ENCODE results near the gene SOD3. TPM values are rescaled to one million over a fixed set of nuclear protein-coding genes. Genes with fewer than 3 reads are reported as not detected.

Gene SOD3
- total and polyA plus RNA-seq, 10 of the 15 experiments (the other 5 are each of a cell fraction or from before 2014, with no cell fraction given), result not detected

- Histone ChIP-seq H4K20me1 (ENCODE audit: control insufficient read depth, insufficient read depth) (no peaks in the 10 kb centered on the region), H3K4me3 (no peak overlapping the region), H3K9ac (ENCODE audit: control insufficient read depth, insufficient read depth, low read length) (no peak overlapping the region), H3K9me3 (replicated peaks; ENCODE audit: control insufficient read depth, insufficient read depth, low read length) (no peaks in the 10 kb centered on the region), H3K36me3 (ENCODE audit: control insufficient read depth in 2 of 2, insufficient read depth in 2 of 2, low read length in 1 of 2) (no peaks in the 10 kb centered on the region), H3K4me2 (ENCODE audit: control insufficient read depth, insufficient read depth) (no peak overlapping the region), H2AFZ (ENCODE audit: control insufficient read depth, low read depth, low read length) (no peak overlapping the region), H3K27me3 (replicated peaks in 1 of 2; ENCODE audit: control insufficient read depth in 2 of 2, insufficient read depth in 2 of 2, low read length in 1 of 2) (no peaks in the 10 kb centered on the region), H3K79me2 (ENCODE audit: control insufficient read depth, insufficient read depth, low read length) (no peaks in the 10 kb centered on the region), H3K27ac (ENCODE audit: control insufficient read depth, insufficient read depth) (no peak overlapping the region), H3K4me1 (ENCODE audit: control insufficient read depth, insufficient read depth, low read length) (no peaks in the 10 kb centered on the region)
- CTCF ChIA-PET, result no interaction called here
- DNase-seq (ENCODE audit: low read depth, low spot score) (no peak), FAIRE-seq (no peak), ATAC-seq (no peak)
- in situ Hi-C loops (cut with MboI), result no loop called here
- no TSS peak for BruUV-seq (replicated peaks)
- intact Hi-C loops (cut with micrococcal nuclease; ENCODE audit: unreplicated experiment), result no loop called here
- WGBS (ENCODE audit: insufficient coverage, insufficient replicate concordance, low lambda C conversion rate, missing lambda C conversion rate), result 75% methylated on average over 2 of the region's 2 CpGs
- POLR2A ChIA-PET, result no interaction called here
- SMC1A ChIA-PET (ENCODE audit: uncharacterized antibody, unreplicated experiment), result no interaction called here
- no peak for TF ChIP-seq NRF1 (conservative IDR thresholded peaks at IDR 0.05; ENCODE audit: low read depth, low read length)
- TF ChIP-seq HCFC1 (IDR thresholded peaks at IDR 0.05; ENCODE audit: low read length), result no peak
- no peak for TF ChIP-seq MEF2A (IDR thresholded peaks at IDR 0.05; ENCODE audit: insufficient read depth, low read depth, low read length)
- TF ChIP-seq CTCF (IDR thresholded peaks at IDR 0.05 in 2 of 3, conservative IDR thresholded peaks at IDR 0.05 in 1 of 3; ENCODE audit: control insufficient read depth in 2 of 3, extremely low read depth in 1 of 3, insufficient read depth in 1 of 3, low read depth in 3 of 3, low read length in 3 of 3), result no peak
- TF ChIP-seq CHD2 (IDR thresholded peaks at IDR 0.05; ENCODE audit: borderline replicate concordance, low read depth, low read length), result no peak
- no peak for TF ChIP-seq SREBF1 (IDR thresholded peaks at IDR 0.05; ENCODE audit: low read length)
- TF ChIP-seq SPI1 (IDR thresholded peaks at IDR 0.05; ENCODE audit: borderline replicate concordance, insufficient read depth, low read depth, low read length), result no peak
- TF ChIP-seq IRF4 (IDR thresholded peaks at IDR 0.05; ENCODE audit: low read depth, low read length), result no peak
- no peak for TF ChIP-seq NKRF (conservative IDR thresholded peaks at IDR 0.05)
- no peak for TF ChIP-seq TCF12 (IDR thresholded peaks at IDR 0.05; ENCODE audit: low read depth, low read length)
- TF ChIP-seq KAT2A (conservative IDR thresholded peaks at IDR 0.05; ENCODE audit: control insufficient read depth, low read depth, low read length), result no peak
- TF ChIP-seq NFIC (IDR thresholded peaks at IDR 0.05; ENCODE audit: low read depth, low read length), result no peak
- TF ChIP-seq ETV6 (conservative IDR thresholded peaks at IDR 0.05 in 1 of 2, IDR thresholded peaks at IDR 0.05 in 1 of 2; ENCODE audit: borderline replicate concordance in 1 of 2, low read depth in 1 of 2), result no peak
- no peak for TF ChIP-seq MAX (IDR thresholded peaks at IDR 0.05; ENCODE audit: low read depth, low read length)
- TF ChIP-seq YBX1 (IDR thresholded peaks at IDR 0.05), result no peak
- TF ChIP-seq POU2F2 (IDR thresholded peaks at IDR 0.05; ENCODE audit: borderline replicate concordance, low read depth, low read length), result no peak
- no peak for TF ChIP-seq SMC3 (IDR thresholded peaks at IDR 0.05; ENCODE audit: borderline replicate concordance, low read length)
- no peak for TF ChIP-seq BHLHE40 (IDR thresholded peaks at IDR 0.05; ENCODE audit: borderline replicate concordance in 1 of 2, low read depth in 2 of 2, low read length in 1 of 2)
- no peak for TF ChIP-seq E4F1 (IDR thresholded peaks at IDR 0.05; ENCODE audit: borderline replicate concordance, partially characterized antibody)
- RAD21 ChIA-PET (ENCODE audit: unreplicated experiment), result no interaction called here
Measured at GRCh38 chr4:24780936-24781495, 14.4 kb upstream of the SOD3 start.

Data from GM12878 (cell line).